Mesothelial cell of epicardium (in vitro differentiated cells): Measurements from ENCODE around the gene KIF16B. TPM values are rescaled to one million over a fixed set of nuclear protein-coding genes. Genes with fewer than 3 reads are reported as not detected.

ENCODE experiments used
- DNase-seq, 2 experiments: peaks; one replicate each; pipeline ENCODE4 v3.0.0; 2021; ENCODE audit warnings: low spot score in 2 of 2; ENCODE audit not compliant: unreplicated experiment in 2 of 2
- H3K27ac Mint-ChIP-seq: 2 replicates; pipeline ENCODE4 v1.8.0; 2021; ENCODE audit warnings: mixed read lengths
- H3K27me3 Mint-ChIP-seq: 2 replicates; pipeline ENCODE4 v1.8.0; 2021; ENCODE audit warnings: low read depth, mixed read lengths
- H3K36me3 Mint-ChIP-seq: 2 replicates; pipeline ENCODE4 v1.8.0; 2021; ENCODE audit warnings: mixed read lengths
- H3K4me1 Mint-ChIP-seq: 2 replicates; pipeline ENCODE4 v1.8.0; 2021; ENCODE audit warnings: mixed read lengths
- H3K4me3 Mint-ChIP-seq: 2 replicates; pipeline ENCODE4 v1.8.0; 2021; ENCODE audit warnings: mild to moderate bottlenecking, moderate library complexity, mixed read lengths
- H3K9me3 Mint-ChIP-seq: 2 replicates; pipeline ENCODE4 v1.8.0; 2021; ENCODE audit warnings: mixed read lengths
- total RNA-seq: library from RNA; stranded (reverse); gene quantifications from 3 replicates; pipeline ENCODE4 v1.2.1, GENCODE V29; 2021
- TF ChIP-seq, protein P1 (sequence below): fragments of 200-600 bp; sonication (generic); IDR thresholded peaks from one replicate; pipeline ENCODE4 v1.5.0; 2021; ENCODE audit warnings: antibody characterized with exemption; ENCODE audit not compliant: unreplicated experiment

KIF16B gene
- total RNA-seq, 1 donor from 2014 or later, result 12.8 TPM

DNA sequence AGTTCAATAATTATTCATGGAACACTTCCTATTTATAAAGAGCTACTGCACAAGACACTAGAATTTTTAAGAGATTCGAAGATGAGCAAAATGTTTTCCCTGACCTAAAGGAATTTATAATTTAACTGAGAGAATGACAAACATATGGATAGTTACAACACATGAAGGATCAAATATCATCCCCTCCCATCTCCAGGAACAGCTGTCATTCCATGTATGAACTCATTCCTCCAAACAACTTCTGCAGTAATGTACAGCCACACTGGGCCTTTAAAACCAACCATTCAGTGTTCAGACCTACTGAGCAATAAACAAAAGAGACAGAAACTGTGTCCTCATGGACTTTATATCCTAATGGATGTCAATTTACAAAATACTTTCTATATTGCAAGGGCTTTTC, 87.8 kb downstream of the KIF16B start:
- Mint-ChIP-seq H3K27me3 (no peaks in the 10 kb centered on the region), H3K4me3 (no peak overlapping the region), H3K36me3 (peaks cover 12% of the 10 kb centered on the region), H3K27ac (no peak overlapping the region), H3K4me1 (peaks cover 8% of the 10 kb centered on the region), H3K9me3 (no peaks in the 10 kb centered on the region)
- TF ChIP-seq, protein P1, sequence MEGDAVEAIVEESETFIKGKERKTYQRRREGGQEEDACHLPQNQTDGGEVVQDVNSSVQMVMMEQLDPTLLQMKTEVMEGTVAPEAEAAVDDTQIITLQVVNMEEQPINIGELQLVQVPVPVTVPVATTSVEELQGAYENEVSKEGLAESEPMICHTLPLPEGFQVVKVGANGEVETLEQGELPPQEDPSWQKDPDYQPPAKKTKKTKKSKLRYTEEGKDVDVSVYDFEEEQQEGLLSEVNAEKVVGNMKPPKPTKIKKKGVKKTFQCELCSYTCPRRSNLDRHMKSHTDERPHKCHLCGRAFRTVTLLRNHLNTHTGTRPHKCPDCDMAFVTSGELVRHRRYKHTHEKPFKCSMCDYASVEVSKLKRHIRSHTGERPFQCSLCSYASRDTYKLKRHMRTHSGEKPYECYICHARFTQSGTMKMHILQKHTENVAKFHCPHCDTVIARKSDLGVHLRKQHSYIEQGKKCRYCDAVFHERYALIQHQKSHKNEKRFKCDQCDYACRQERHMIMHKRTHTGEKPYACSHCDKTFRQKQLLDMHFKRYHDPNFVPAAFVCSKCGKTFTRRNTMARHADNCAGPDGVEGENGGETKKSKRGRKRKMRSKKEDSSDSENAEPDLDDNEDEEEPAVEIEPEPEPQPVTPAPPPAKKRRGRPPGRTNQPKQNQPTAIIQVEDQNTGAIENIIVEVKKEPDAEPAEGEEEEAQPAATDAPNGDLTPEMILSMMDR, result no peak
- DNase-seq, result no peak

DNA sequence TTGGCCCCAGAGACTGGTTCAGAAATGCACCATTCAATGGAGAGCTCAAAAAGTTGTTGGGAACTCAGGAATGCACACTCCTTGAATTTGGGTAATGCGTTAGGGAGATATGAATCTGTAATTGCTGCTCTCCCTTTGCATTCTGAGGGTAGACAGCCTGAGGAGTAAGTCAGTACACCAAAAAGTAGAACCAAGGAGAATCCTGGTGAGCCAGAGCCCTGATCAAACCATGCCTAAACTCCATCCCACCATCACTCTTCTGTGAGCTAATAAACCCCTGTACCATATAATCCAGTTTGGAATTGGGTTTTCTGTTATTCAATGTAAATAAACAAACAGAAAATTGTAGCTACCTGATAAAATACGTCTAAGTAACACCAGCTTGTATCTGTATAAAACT, 90.2 kb downstream of the KIF16B start:
- DNase-seq, result no peak
- Mint-ChIP-seq H3K27ac (no peak overlapping the region), H3K36me3 (peaks cover 12% of the 10 kb centered on the region), H3K4me3 (no peak overlapping the region), H3K9me3 (peaks cover 5% of the 10 kb centered on the region), H3K4me1 (peaks cover 4% of the 10 kb centered on the region), H3K27me3 (no peaks in the 10 kb centered on the region)
- TF ChIP-seq, protein P1, result no peak

DNA sequence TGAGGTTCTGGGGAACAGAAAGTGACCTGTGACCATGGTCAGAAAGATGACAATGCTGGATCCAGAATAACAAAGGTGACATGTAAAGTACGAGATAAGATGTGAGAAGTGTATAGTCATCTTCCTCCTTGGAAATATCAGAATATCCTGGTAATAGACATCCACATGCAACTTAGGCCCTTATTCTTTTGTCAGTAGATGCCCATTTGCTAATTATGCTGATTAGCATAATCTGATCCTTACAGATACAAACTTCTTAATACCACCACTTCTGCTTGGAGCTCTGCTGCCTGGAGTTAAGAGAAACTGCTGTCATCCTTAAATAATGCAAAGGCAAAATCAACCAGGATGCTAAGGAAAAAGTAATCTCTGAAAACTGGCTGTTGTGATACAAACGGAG, 91.3 kb downstream of the KIF16B start:
- peaks cover 9% of the 10 kb centered on the region for H3K36me3 Mint-ChIP-seq
- no peak for DNase-seq
- peaks cover 5% of the 10 kb centered on the region for H3K9me3 Mint-ChIP-seq
- TF ChIP-seq, protein P1, result no peak
- H3K4me1 Mint-ChIP-seq, result peaks cover 12% of the 10 kb centered on the region
- no peak overlapping the region for H3K4me3 Mint-ChIP-seq
- no peaks in the 10 kb centered on the region for H3K27me3 Mint-ChIP-seq
- H3K27ac Mint-ChIP-seq, result no peak overlapping the region

DNA sequence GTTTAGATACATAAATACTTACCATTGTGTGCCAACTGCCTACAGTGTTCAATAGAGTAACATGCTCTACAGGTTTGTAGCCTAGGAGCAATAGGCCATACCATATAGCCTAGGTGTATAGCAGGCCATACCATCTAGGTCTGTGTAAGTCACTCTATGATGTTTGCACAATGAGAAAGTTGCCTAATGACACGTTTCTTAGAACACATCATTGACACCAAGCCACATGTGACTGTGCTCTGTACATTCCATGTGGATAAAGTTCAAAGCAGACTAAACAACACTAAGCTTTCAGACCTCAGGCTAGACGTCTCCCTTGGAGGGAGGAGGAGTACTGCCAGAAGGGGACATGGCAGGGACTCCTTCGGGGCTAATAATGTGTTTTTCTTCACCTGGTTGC, 93.6 kb downstream of the KIF16B start:
- Mint-ChIP-seq H3K9me3 (peaks cover 5% of the 10 kb centered on the region), H3K36me3 (peaks cover 5% of the 10 kb centered on the region), H3K27me3 (no peaks in the 10 kb centered on the region), H3K27ac (no peak overlapping the region), H3K4me3 (no peak overlapping the region), H3K4me1 (peaks cover 26% of the 10 kb centered on the region)
- TF ChIP-seq, protein P1, result no peak
- no peak for DNase-seq

GRCh38 chr20:16477632-16478031, 95.6 kb downstream of the KIF16B start:
- TF ChIP-seq, protein P1, result no peak
- peaks cover 5% of the 10 kb centered on the region for H3K9me3 Mint-ChIP-seq
- no peak overlapping the region for H3K4me3 Mint-ChIP-seq
- H3K4me1 Mint-ChIP-seq, result peaks cover 37% of the 10 kb centered on the region
- peaks cover 5% of the 10 kb centered on the region for H3K36me3 Mint-ChIP-seq
- H3K27me3 Mint-ChIP-seq, result no peaks in the 10 kb centered on the region
- peak overlapping the region; percentile 11 for H3K27ac Mint-ChIP-seq
- no peak for DNase-seq

- Mint-ChIP-seq H3K4me1 (peaks cover 33% of the 10 kb centered on the region), H3K27me3 (no peaks in the 10 kb centered on the region), H3K27ac (peak overlapping the region; percentile 92), H3K4me3 (no peak overlapping the region), H3K9me3 (peaks cover 5% of the 10 kb centered on the region), H3K36me3 (peaks cover 5% of the 10 kb centered on the region)
- no peak for DNase-seq
- TF ChIP-seq, protein P1, result peak; percentile 73
Observed at GRCh38 chr20:16476032-16476431, 97.2 kb downstream of the KIF16B start.
